ENCODE results near the gene VAT1.

DNA sequence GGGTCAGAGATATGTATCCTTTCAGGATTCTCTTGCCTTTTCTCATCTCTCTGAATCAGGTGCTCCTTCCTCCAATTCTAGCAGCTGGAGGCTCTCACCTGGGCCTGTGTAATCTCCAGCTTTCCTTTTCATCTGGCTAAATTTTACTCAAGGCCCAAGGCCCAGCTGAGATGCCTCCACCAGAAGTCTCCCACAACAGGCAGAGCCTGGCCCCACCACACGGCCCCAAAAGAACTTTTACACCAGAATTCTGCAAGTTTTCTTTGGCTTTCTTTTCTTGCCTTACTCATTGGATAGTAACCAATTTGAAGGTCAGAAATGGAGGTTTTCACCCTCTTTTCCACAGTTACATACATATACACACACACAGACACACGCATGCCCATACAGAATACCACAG is 17.5 kb upstream of the VAT1 start:
- TF ChIP-seq POLR2A (IDR thresholded peaks at IDR 0.05) (no peak), CTCF (IDR thresholded peaks at IDR 0.05 in 8 of 11, conservative IDR thresholded peaks at IDR 0.05 in 3 of 11) (no peak), POLR2AphosphoS5 (IDR thresholded peaks at IDR 0.05) (no peak)
